Astrocyte of the cerebellum (primary cell): ENCODE measurements around the gene PFDN5.
"Not testable (repeated sequence)": the region's sequence is repeated elsewhere in the genome, so short reads cannot be mapped to it uniquely, and the experiment has no call there.

ENCODE experiments used
- DNase-seq: peaks from one replicate; pipeline ENCODE4 v3.0.0-alpha.2; 2011; ENCODE audit warnings: low read depth
- H3K4me3 ChIP-seq: 2 replicates; pipeline ENCODE4 v1.5.1; 2011; ENCODE audit warnings: mild to moderate bottlenecking, low read depth, low read length, moderate library complexity
- CTCF ChIP-seq: IDR thresholded peaks from 2 replicates; pipeline ENCODE4 v1.5.1; 2012; ENCODE audit warnings: low read length, low read depth, moderate library complexity, mild to moderate bottlenecking; ENCODE audit errors: missing control alignments
- in situ Hi-C: cut with HindIII; loops from 2 replicates; pipeline ENCODE4 v1.10.0; 2017; ENCODE audit warnings: low sequenced_read_pairs

PFDN5 gene

GRCh38 chr12:53325511-53326061, 30.2 kb downstream of the PFDN5 start:
- H3K4me3 ChIP-seq = peak overlapping the region; percentile 47
- TF ChIP-seq CTCF = no peak
- no peak for DNase-seq
- in situ Hi-C loops = no loop called here

- TF ChIP-seq CTCF = no peak
- DNase-seq = no peak
- in situ Hi-C loops = no loop called here
- H3K4me3 ChIP-seq = no peak overlapping the region
Observed at GRCh38 chr12:53326460-53327185, 31.3 kb downstream of the PFDN5 start.

- peak; percentile 33 for TF ChIP-seq CTCF
- H3K4me3 ChIP-seq = no peak overlapping the region
- in situ Hi-C loops = no loop called here
- DNase-seq = no peak
Observed at GRCh38 chr12:53327435-53328042, 32.2 kb downstream of the PFDN5 start.

GRCh38 chr12:53328043-53328435, 32.7 kb downstream of the PFDN5 start:
- in situ Hi-C loops = no loop called here
- TF ChIP-seq CTCF = peak; percentile 8
- no peak for DNase-seq
- no peak overlapping the region for H3K4me3 ChIP-seq

- no peak for TF ChIP-seq CTCF
- in situ Hi-C loops = no loop called here
- H3K4me3 ChIP-seq = no peak overlapping the region
- no peak for DNase-seq
Observed at GRCh38 chr12:53330671-53331070, 35.3 kb downstream of the PFDN5 start.

- H3K4me3 ChIP-seq, DNase-seq, in situ Hi-C loops: not testable (repeated sequence)
Observed at GRCh38 chr12:53332339-53332738, 37.0 kb downstream of the PFDN5 start.

GRCh38 chr12:53332744-53333143, 37.4 kb downstream of the PFDN5 start:
- no peak for DNase-seq
- no peak overlapping the region for H3K4me3 ChIP-seq
- in situ Hi-C loops = no loop called here
- TF ChIP-seq CTCF = no peak
